GM21576 (cell line): ENCODE measurements around the gene ATG3.
A peak's percentile ranks its signal among the peaks of the same experiment; 100 is the strongest.
"Not testable (repeated sequence)": the region's sequence is repeated elsewhere in the genome, so short reads cannot be mapped to it uniquely, and the experiment has no call there.

ENCODE experiments used
- ATAC-seq: cut with Tn5 transposase; IDR thresholded peaks from one replicate; pipeline ENCODE4 v1.9.1; 2021; ENCODE audit warnings: mild to moderate bottlenecking, moderate library complexity; ENCODE audit not compliant: unreplicated experiment

ATG3 gene

GRCh38 chr3:112500621-112501020, 61.1 kb downstream of the ATG3 start:
- ATAC-seq, result no peak

- peak; percentile 63 for ATAC-seq
Measured at GRCh38 chr3:112498914-112499711, 62.6 kb downstream of the ATG3 start, which contains the start of gene BTLA. TSS of gene BTLA (minus strand) at chr3:112499472. CDS start at chr3:112499358, 114 bp downstream.

DNA sequence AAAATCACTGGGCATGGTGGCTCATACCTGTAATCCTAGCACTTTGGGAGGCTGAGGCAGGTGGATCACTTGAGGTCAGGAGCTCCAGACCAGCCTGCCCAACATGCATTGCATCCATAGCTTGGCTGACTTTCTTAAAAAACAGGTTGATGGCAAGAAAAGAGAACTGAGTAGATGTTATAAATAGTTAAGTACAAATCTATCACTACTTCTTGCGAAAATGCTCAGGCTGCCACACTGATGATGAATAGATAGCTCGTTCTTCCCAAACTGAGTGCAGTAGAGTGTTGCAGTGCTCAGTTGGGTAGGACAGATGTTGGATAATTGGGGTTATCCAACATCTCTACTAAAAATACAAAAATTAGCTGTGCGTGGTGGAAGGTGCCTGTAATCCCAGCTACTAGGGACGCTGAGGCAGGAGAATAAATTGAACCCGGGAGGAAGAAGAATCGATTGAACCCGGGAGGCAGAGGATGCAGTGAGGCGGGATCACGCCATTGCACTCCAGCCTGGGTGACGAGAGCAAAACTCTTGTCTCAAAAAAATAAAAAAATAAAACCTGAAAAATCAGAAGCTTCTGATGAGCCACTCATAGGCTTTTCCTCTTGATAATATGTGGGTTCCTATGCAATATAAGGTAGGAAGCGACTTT, 63.7 kb downstream of the ATG3 start:
- ATAC-seq, result no peak

DNA sequence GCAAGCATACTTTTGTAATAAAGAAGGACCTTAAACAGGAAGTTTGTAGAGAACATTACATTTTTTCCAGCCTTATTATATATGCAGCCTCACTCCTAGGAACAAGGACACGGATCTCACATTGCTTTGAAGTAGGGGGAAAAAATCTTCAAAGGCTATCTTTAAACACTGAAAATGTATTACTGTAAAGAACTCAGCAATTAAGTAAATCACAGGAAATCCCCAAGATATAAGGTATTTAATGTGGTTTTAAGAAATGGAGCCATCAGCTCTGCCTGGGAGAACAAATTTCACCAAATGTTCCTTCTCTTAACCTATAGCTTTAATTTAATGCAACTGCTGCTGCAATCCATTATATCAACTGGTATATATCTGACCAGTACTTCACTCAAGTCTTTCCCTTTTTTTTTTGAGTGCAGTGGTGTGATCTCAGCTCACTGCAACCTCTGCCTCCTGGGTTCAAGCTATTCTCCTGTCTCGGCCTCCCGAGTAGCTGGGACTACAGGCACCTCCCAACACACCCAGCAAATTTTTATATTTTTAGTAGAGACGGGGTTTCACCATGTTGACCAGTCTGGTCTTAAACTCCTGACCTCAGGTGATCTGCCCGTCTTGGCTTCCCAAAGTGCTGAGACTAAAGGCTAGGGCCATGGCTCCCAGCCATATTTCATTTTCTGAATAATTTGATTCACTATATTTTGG, 65.2 kb downstream of the ATG3 start:
- no peak for ATAC-seq

DNA sequence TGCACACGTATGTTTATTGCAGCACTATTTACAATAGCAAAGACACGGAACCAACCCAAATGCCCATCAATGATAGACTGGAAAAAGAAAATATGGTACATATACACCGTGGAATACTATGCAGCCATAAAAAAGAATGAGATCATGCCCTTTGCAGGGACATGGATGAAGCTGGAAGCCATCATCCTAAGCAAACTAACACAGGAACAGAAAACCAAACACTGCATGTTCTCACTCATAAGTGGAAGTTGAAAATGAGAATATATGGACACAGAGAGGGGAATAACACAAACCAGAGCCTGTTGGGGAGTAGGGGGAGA, 67.4 kb downstream of the ATG3 start:
- ATAC-seq, result not testable (repeated sequence)

GRCh38 chr3:112492124-112492523, 69.6 kb downstream of the ATG3 start:
- ATAC-seq, result no peak

GRCh38 chr3:112491373-112491772, 70.4 kb downstream of the ATG3 start:
- ATAC-seq, result no peak

GRCh38 chr3:112489674-112490479, 71.9 kb downstream of the ATG3 start:
- ATAC-seq, result no peak

DNA sequence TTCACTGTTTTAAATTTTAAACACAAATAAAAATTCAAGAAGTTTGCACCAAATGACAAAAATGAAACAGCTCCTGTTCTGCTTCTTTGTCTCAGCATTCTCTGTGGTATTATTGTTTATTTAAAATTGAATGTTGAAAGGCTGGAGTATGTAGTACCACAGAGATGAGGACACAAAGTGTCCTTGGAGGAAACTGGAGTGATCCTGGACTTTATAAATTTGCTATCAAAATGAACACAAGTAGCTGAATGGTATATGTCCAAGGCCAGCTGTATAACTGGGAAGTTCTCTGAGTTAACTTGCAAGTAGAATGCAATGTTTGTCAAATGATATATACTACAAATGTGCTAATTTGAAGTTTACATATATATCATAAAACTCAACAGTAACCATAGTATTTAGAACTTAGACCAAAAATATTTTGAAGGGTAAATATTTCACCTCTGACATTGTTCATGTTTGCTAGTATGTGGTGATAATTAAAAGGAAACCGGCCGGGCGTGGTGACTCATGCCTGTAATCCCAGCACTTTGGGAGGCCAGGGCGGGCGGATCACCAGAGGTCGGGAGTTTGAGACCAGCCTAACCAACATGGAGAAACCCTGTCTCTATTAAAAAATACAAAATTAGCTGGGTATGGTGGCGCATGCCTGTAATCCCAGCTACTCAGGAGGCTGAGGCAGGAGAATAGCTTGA, 74.8 kb downstream of the ATG3 start:
- ATAC-seq, result no peak

GRCh38 chr3:112484352-112484751, 77.4 kb downstream of the ATG3 start:
- ATAC-seq, result no peak

DNA sequence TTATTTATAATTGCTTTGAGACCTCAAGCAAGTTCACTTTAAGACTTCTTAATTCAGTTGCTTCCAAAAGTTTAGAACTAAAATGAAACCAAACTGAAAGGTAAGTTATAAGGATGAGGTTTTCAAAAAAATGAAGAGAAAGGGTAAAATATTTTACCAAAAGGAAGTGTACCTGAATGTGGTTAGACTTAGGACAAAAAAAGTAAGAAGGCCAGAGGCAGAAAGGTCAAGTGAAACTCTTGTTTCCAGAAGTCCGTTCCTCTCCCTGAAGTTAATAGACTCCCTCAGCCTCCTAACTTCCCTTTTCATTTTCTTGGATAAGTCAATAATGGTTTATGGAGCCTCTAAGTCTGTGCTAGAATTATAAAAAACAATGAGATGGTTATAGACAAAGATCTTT, 79.1 kb downstream of the ATG3 start:
- no peak for ATAC-seq
